HEK293 (cell line): ENCODE measurements around the gene RNF224.

ENCODE experiments used
- GLIS2 ChIP-seq: fragments of 450-650 bp; formaldehyde crosslinking; IDR thresholded peaks from 2 replicates; pipeline ENCODE4 v1.5.1; 2016; ENCODE audit warnings: missing biosample characterization, missing genetic modification characterization
- HOXD13 ChIP-seq: sonication (generic); formaldehyde crosslinking; IDR thresholded peaks from 2 replicates; pipeline ENCODE4 v1.8.0; 2022; ENCODE audit warnings: missing genetic modification reagents, borderline replicate concordance
- ZBTB10 ChIP-seq: fragments of 450-650 bp; formaldehyde crosslinking; IDR thresholded peaks from 2 replicates; pipeline ENCODE4 v1.5.1; 2016; ENCODE audit warnings: missing biosample characterization, missing genetic modification characterization
- ZBTB17 ChIP-seq: fragments of 450-650 bp; formaldehyde crosslinking; IDR thresholded peaks from 2 replicates; pipeline ENCODE4 v1.5.1; 2016; ENCODE audit warnings: missing biosample characterization, missing genetic modification characterization
- ZBTB26 ChIP-seq: fragments of 450-650 bp; formaldehyde crosslinking; optimal IDR thresholded peaks from 2 replicates; pipeline ENCODE3; 2016; ENCODE audit warnings: missing biosample characterization, mild to moderate bottlenecking, missing genetic modification characterization
- ZBTB44 ChIP-seq: fragments of 450-650 bp; IDR thresholded peaks from 2 replicates; pipeline ENCODE4 v1.5.1; 2018; ENCODE audit warnings: missing biosample characterization, mild to moderate bottlenecking, missing genetic modification characterization
- ZBTB48 ChIP-seq: fragments of 450-650 bp; formaldehyde crosslinking; IDR thresholded peaks from 2 replicates; pipeline ENCODE4 v1.5.1; 2016; ENCODE audit warnings: missing biosample characterization, missing genetic modification characterization
- ZIC2 ChIP-seq: fragments of 450-650 bp; formaldehyde crosslinking; IDR thresholded peaks from 2 replicates; pipeline ENCODE4 v1.5.1; 2016; ENCODE audit warnings: missing biosample characterization, missing genetic modification characterization
- ZNF112 ChIP-seq: fragments of 450-650 bp; formaldehyde crosslinking; IDR thresholded peaks from 2 replicates; pipeline ENCODE4 v1.5.0; 2017; ENCODE audit warnings: missing biosample characterization, missing genetic modification characterization
- ZNF16 ChIP-seq: fragments of 450-650 bp; formaldehyde crosslinking; IDR thresholded peaks from 2 replicates; pipeline ENCODE4 v1.5.1; 2016; ENCODE audit warnings: low read depth, missing biosample characterization, missing genetic modification characterization
- ZNF610 ChIP-seq: fragments of 450-650 bp; formaldehyde crosslinking; IDR thresholded peaks from 2 replicates; pipeline ENCODE4 v1.5.1; 2016; ENCODE audit warnings: missing biosample characterization, missing genetic modification characterization, borderline replicate concordance
- ZNF624 ChIP-seq: fragments of 450-650 bp; formaldehyde crosslinking; IDR thresholded peaks from 2 replicates; pipeline ENCODE4 v1.5.1; 2017; ENCODE audit warnings: missing biosample characterization, missing genetic modification characterization
- ZNF629 ChIP-seq: fragments of 450-650 bp; formaldehyde crosslinking; IDR thresholded peaks from 2 replicates; pipeline ENCODE4 v1.5.1; 2017; ENCODE audit warnings: missing biosample characterization, missing genetic modification characterization
- ZNF701 ChIP-seq: fragments of 450-650 bp; formaldehyde crosslinking; IDR thresholded peaks from 2 replicates; pipeline ENCODE4 v1.5.1; 2016; ENCODE audit warnings: missing biosample characterization, missing genetic modification characterization
- ZNF768 ChIP-seq: fragments of 450-650 bp; formaldehyde crosslinking; IDR thresholded peaks from 2 replicates; pipeline ENCODE4 v1.5.1; 2018; ENCODE audit warnings: missing biosample characterization, mild to moderate bottlenecking, missing genetic modification characterization
- TF ChIP-seq, protein P1 (sequence below): fragments of 450-650 bp; formaldehyde crosslinking; IDR thresholded peaks from 2 replicates; pipeline ENCODE4 v1.5.1; 2017; ENCODE audit warnings: missing biosample characterization, missing genetic modification characterization
- TF ChIP-seq, protein P2 (sequence below): fragments of 450-650 bp; formaldehyde crosslinking; conservative IDR thresholded peaks from 2 replicates; pipeline ENCODE4 v1.5.1; 2016; ENCODE audit warnings: low read depth, missing biosample characterization, missing genetic modification characterization
- TF ChIP-seq, protein P3 (sequence below): fragments of 450-650 bp; formaldehyde crosslinking; IDR thresholded peaks from 2 replicates; pipeline ENCODE4 v1.5.1; 2017; ENCODE audit warnings: missing biosample characterization, missing genetic modification characterization
- TF ChIP-seq, protein P4 (sequence below): fragments of 450-650 bp; formaldehyde crosslinking; IDR thresholded peaks from 2 replicates; pipeline ENCODE4 v1.5.1; 2017; ENCODE audit warnings: missing biosample characterization, missing genetic modification characterization

The RNF224 gene

DNA sequence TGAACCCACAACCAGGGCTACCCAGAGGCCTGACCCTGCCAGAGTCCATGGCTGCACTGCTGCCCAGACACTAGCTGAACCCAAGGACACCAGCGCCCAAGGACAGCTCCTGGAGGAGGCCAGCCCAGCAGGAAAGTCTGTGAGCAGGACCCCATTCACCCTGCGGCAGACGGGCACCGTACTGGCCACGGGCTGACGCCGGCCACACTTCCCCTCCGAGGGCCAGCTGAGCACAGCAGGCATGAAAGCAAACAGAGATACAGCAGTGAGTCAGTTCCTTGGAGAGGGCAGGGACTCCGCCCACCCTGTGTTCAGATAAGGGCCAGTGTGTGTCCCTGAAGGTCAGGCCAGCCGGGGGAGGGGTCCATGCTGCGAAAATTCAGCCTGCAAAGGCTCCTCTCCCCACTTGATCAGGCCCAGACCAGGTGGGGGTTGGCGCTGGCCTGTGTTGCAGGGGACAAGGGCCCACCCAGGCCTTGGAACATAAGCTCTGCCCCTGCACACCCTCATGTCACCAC, 8.5 kb upstream of the RNF224 start (continued):
- TF ChIP-seq, protein P1, sequence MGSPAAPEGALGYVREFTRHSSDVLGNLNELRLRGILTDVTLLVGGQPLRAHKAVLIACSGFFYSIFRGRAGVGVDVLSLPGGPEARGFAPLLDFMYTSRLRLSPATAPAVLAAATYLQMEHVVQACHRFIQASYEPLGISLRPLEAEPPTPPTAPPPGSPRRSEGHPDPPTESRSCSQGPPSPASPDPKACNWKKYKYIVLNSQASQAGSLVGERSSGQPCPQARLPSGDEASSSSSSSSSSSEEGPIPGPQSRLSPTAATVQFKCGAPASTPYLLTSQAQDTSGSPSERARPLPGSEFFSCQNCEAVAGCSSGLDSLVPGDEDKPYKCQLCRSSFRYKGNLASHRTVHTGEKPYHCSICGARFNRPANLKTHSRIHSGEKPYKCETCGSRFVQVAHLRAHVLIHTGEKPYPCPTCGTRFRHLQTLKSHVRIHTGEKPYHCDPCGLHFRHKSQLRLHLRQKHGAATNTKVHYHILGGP (tag by site-specific recombination) = no peak
- TF ChIP-seq GLIS2 (peak; percentile 56), ZNF16 (no peak), ZBTB17 (no peak), ZBTB48 (no peak), ZIC2 (tag by site-specific recombination) (peak; percentile 98), HOXD13 (CRISPR knock-in tag) (no peak), ZBTB26 (tag by site-specific recombination) (no peak), ZBTB44 (tag by site-specific recombination) (no peak), ZNF768 (tag by site-specific recombination) (no peak), ZNF610 (tag by site-specific recombination) (no peak), ZNF624 (tag by site-specific recombination) (no peak), ZNF629 (tag by site-specific recombination) (no peak), ZNF112 (no peak), ZNF701 (tag by site-specific recombination) (no peak), ZBTB10 (no peak)
- TF ChIP-seq, protein P2, sequence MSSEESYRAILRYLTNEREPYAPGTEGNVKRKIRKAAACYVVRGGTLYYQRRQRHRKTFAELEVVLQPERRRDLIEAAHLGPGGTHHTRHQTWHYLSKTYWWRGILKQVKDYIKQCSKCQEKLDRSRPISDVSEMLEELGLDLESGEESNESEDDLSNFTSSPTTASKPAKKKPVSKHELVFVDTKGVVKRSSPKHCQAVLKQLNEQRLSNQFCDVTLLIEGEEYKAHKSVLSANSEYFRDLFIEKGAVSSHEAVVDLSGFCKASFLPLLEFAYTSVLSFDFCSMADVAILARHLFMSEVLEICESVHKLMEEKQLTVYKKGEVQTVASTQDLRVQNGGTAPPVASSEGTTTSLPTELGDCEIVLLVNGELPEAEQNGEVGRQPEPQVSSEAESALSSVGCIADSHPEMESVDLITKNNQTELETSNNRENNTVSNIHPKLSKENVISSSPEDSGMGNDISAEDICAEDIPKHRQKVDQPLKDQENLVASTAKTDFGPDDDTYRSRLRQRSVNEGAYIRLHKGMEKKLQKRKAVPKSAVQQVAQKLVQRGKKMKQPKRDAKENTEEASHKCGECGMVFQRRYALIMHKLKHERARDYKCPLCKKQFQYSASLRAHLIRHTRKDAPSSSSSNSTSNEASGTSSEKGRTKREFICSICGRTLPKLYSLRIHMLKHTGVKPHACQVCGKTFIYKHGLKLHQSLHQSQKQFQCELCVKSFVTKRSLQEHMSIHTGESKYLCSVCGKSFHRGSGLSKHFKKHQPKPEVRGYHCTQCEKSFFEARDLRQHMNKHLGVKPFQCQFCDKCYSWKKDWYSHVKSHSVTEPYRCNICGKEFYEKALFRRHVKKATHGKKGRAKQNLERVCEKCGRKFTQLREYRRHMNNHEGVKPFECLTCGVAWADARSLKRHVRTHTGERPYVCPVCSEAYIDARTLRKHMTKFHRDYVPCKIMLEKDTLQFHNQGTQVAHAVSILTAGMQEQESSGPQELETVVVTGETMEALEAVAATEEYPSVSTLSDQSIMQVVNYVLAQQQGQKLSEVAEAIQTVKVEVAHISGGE (tag by site-specific recombination) = no peak
- TF ChIP-seq, protein P3, sequence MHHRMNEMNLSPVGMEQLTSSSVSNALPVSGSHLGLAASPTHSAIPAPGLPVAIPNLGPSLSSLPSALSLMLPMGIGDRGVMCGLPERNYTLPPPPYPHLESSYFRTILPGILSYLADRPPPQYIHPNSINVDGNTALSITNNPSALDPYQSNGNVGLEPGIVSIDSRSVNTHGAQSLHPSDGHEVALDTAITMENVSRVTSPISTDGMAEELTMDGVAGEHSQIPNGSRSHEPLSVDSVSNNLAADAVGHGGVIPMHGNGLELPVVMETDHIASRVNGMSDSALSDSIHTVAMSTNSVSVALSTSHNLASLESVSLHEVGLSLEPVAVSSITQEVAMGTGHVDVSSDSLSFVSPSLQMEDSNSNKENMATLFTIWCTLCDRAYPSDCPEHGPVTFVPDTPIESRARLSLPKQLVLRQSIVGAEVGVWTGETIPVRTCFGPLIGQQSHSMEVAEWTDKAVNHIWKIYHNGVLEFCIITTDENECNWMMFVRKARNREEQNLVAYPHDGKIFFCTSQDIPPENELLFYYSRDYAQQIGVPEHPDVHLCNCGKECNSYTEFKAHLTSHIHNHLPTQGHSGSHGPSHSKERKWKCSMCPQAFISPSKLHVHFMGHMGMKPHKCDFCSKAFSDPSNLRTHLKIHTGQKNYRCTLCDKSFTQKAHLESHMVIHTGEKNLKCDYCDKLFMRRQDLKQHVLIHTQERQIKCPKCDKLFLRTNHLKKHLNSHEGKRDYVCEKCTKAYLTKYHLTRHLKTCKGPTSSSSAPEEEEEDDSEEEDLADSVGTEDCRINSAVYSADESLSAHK = no peak
- TF ChIP-seq, protein P4, sequence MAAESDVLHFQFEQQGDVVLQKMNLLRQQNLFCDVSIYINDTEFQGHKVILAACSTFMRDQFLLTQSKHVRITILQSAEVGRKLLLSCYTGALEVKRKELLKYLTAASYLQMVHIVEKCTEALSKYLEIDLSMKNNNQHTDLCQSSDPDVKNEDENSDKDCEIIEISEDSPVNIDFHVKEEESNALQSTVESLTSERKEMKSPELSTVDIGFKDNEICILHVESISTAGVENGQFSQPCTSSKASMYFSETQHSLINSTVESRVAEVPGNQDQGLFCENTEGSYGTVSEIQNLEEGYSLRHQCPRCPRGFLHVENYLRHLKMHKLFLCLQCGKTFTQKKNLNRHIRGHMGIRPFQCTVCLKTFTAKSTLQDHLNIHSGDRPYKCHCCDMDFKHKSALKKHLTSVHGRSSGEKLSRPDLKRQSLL = no peak
